HG03565 (cell line): Measurements from ENCODE around the gene RNASE11.
"Not testable (repeated sequence)": the region's sequence is repeated elsewhere in the genome, so short reads cannot be mapped to it uniquely, and the experiment has no call there.

Source experiments
- ATAC-seq: cut with Tn5 transposase; IDR thresholded peaks from one replicate; pipeline ENCODE4 v1.9.1; 2021; ENCODE audit warnings: mild to moderate bottlenecking, moderate library complexity; ENCODE audit not compliant: unreplicated experiment

The RNASE11 gene

GRCh38 chr14:20587489-20588154 is at the start of gene RNASE11:
TSS of gene RNASE11 (minus strand) at chr14:20588001.
- no peak for ATAC-seq

- ATAC-seq, result peak; percentile 75
Measured at GRCh38 chr14:20632831-20633691, 45.3 kb upstream of the RNASE11 start.

- ATAC-seq, result peak; percentile 10
Measured at GRCh38 chr14:20632448-20632830, 44.6 kb upstream of the RNASE11 start.

GRCh38 chr14:20631880-20632389 is 44.1 kb upstream of the RNASE11 start:
- ATAC-seq, result no peak

GRCh38 chr14:20631023-20631879 is 43.5 kb upstream of the RNASE11 start:
- ATAC-seq, result no peak

GRCh38 chr14:20630340-20631022 is 42.7 kb upstream of the RNASE11 start:
- no peak for ATAC-seq

GRCh38 chr14:20628063-20628854 is 40.5 kb upstream of the RNASE11 start:
- ATAC-seq, result no peak

- ATAC-seq, result no peak
Measured at GRCh38 chr14:20627346-20628027, 39.7 kb upstream of the RNASE11 start.

GRCh38 chr14:20626274-20626673 is 38.5 kb upstream of the RNASE11 start:
- ATAC-seq, result no peak

GRCh38 chr14:20624495-20625070 is 36.8 kb upstream of the RNASE11 start:
- peak; percentile 28 for ATAC-seq

GRCh38 chr14:20623798-20624197 is 36.0 kb upstream of the RNASE11 start:
- ATAC-seq, result no peak

GRCh38 chr14:20622816-20623291 is 35.1 kb upstream of the RNASE11 start:
- ATAC-seq, result no peak

- ATAC-seq, result no peak
Measured at GRCh38 chr14:20620798-20621478, 33.1 kb upstream of the RNASE11 start.

- ATAC-seq, result not testable (repeated sequence)
Measured at GRCh38 chr14:20619688-20620087, 31.9 kb upstream of the RNASE11 start.

GRCh38 chr14:20618271-20618749 is 30.5 kb upstream of the RNASE11 start:
- no peak for ATAC-seq

- ATAC-seq, result peak; percentile 32
Measured at GRCh38 chr14:20617138-20618003, 29.6 kb upstream of the RNASE11 start.

GRCh38 chr14:20615996-20616395 is 28.2 kb upstream of the RNASE11 start:
- ATAC-seq, result no peak
